ENCODE measurements around the gene SUN5.

The SUN5 gene

DNA sequence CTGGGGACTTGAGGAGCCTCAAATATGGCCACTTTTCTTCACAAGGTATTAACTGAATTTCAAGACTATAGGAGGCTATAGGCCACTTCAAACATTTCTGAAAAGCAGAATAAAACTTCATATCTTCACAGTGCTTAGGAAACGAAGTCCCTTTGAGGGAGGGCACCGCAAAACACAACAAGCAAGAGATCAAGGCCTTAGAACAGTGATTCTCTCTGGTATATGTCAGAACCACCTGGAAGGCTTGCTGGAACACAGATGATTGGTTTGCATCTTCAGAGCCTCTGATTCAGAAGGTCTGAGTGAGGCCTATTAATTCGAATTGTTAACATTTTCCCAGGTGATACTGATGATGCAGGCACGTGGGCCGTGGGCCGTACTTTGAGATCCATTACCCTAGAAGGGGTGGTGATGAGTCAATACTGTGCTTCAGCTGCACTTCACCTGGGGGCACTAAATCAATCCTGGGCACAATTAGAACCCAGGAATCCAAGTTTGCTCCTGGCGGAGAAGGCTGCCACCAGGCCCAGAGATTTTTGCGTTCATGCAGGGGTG lies 10.7 kb downstream of the SUN5 start:
- DNase-seq (ENCODE audit: low read depth) = no peak
- in situ Hi-C loops (cut with HindIII; ENCODE audit: low sequenced_read_pairs) = no loop called here
- no peak for TF ChIP-seq CTCF (IDR thresholded peaks at IDR 0.05; ENCODE audit: low read depth, low read length, missing control alignments)
- no peak overlapping the region for H3K4me3 ChIP-seq (ENCODE audit: low read depth, low read length)

DNA sequence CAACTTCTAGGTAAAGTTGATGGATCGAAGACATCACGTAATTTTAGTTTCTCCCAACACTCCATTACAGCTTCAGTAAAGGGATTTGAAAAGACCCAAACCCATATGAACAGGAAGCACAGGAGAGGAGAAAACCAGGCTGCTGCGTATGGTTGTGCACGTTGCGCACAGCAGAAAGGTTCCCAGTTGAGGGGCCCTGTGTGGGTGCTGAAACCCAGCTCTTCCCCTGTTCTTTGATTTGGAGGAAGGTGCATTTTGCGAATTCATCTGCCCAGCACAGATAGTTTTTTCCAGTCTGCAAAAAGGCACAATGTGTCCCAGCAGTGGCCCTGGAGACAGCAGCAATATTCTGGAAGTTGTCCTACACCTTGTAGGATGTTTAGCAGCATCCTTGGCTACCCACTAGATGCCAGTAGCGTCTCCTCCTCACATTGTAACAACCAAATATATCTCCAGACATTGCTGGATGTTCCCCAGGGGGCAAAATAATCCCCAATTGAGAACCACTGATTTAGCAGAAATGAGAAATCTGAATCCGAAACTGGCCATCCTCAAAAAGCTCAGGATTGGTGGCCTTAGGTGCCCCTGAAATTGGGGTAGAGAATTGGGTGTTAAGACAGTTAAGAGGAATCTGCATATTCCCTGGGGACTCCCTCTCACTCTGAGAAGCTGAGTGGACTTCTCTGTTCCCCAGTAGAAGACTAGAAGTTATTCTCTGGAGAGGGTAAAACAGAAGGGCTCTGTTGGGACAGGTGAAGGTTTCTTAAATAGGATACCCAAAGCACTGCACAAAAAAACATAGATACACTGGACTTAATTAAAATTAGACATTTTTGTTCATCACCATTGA lies 12.2 kb downstream of the SUN5 start:
- in situ Hi-C loops (cut with HindIII; ENCODE audit: low sequenced_read_pairs) = no loop called here
- DNase-seq (ENCODE audit: low read depth) = no peak
- no peak overlapping the region for H3K4me3 ChIP-seq (ENCODE audit: low read depth, low read length)
- no peak for TF ChIP-seq CTCF (IDR thresholded peaks at IDR 0.05; ENCODE audit: low read depth, low read length, missing control alignments)

DNA sequence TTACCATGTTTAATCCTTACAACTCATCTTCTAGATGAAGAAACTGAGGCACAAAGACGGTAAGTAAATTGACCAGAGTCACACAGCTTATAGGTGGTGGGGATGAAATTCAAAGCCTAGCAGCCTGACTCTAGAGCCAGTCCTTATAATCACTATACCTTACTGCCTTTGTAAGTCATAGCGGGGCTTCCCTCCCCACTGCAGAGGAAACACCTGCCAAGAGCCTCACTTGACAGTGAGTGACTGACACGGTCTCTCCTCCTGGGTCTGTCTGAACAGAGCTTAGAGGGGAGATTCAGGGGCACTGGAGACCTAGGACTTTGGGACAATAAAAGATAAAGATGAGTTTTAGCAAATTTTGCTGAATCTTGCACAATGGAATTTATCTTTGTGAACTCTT lies 12.8 kb downstream of the SUN5 start:
- in situ Hi-C loops (cut with HindIII; ENCODE audit: low sequenced_read_pairs) = no loop called here
- H3K4me3 ChIP-seq (ENCODE audit: low read depth, low read length) = no peak overlapping the region
- TF ChIP-seq CTCF (IDR thresholded peaks at IDR 0.05; ENCODE audit: low read depth, low read length, missing control alignments) = no peak
- DNase-seq (ENCODE audit: low read depth) = no peak

- in situ Hi-C loops (cut with HindIII; ENCODE audit: low sequenced_read_pairs) = no loop called here
- no peak for TF ChIP-seq CTCF (IDR thresholded peaks at IDR 0.05; ENCODE audit: low read depth, low read length, missing control alignments)
- H3K4me3 ChIP-seq (ENCODE audit: low read depth, low read length) = no peak overlapping the region
- DNase-seq (ENCODE audit: low read depth) = no peak
These were observed 13.8 kb downstream of the SUN5 start for GRCh38 chr20:32990426-32990825.

- no peak overlapping the region for H3K4me3 ChIP-seq (ENCODE audit: low read depth, low read length)
- no peak for TF ChIP-seq CTCF (IDR thresholded peaks at IDR 0.05; ENCODE audit: low read depth, low read length, missing control alignments)
- in situ Hi-C loops (cut with HindIII; ENCODE audit: low sequenced_read_pairs) = no loop called here
- DNase-seq (ENCODE audit: low read depth) = no peak
These were observed 14.5 kb downstream of the SUN5 start for GRCh38 chr20:32989507-32990283.

GRCh38 chr20:32988008-32988407 lies 16.2 kb downstream of the SUN5 start:
- DNase-seq (ENCODE audit: low read depth) = no peak
- no peak for TF ChIP-seq CTCF (IDR thresholded peaks at IDR 0.05; ENCODE audit: low read depth, low read length, missing control alignments)
- in situ Hi-C loops (cut with HindIII; ENCODE audit: low sequenced_read_pairs) = no loop called here
- H3K4me3 ChIP-seq (ENCODE audit: low read depth, low read length) = no peak overlapping the region
